GM21390 (cell line): ENCODE data around the gene CNN2.

Source experiments
- ATAC-seq: cut with Tn5 transposase; IDR thresholded peaks from one replicate; pipeline ENCODE4 v1.9.1; 2021; ENCODE audit not compliant: unreplicated experiment

Gene CNN2

DNA sequence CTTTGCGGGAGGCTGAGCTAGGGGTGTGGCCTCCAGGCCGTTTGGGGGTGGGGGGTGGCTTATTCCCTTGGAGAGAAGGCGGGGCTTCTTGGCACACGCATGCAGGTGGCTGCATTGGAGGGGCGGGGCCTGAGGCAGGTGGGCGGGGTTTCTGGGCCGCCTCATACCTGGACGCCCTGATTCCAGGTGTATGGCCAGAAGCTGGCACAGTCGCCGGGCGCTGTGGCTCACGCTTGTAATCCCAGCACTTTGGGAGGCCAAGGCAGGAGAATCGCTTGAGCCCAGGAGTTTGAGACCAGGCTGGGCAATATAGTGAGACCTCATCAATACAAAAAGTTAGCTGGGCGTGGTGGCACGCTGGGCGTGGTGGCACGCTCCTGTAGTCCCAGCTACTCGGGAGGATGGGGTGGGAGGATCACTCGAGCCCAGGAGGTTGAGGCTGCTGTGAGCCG is 21.3 kb downstream of the CNN2 start:
- ATAC-seq: no peak

DNA sequence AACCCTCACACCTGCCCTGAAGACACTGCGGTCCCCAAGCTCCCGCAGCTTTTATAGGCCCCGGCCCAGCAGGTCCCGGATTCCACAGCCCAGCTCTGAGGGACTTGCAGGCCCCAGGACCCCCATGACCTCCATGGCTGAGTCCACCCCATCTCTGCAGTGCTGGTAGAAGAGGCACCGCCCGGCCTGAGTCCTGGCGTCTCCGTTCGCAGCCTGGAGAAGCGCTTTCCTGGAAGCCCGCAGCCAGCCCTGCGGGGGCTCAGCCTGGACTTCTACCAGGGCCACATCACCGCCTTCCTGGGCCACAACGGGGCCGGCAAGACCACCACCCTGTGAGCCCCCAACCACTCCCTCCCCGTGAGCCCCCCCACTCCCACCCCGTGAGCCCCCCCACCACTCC is 22.7 kb downstream of the CNN2 start:
- ATAC-seq: no peak

DNA sequence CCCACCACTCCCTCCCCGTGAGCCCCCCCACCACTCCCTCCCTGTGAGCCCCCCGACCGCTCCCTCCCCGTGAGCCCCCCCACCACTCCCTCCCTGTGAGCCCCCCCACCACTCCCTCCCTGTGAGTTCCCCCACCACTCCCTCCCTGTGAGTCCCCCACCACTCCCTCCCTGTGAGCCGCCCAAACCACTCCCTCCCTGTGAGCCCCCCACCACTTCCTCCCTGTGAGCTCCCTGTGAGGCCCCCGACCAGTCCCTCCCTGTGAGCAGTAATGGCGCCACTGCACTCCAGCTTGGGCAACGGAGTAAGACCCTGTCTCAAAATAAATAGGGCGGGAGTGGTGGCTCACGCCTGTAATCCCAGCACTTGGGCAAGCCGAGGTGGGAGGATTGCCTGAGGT is 23.4 kb downstream of the CNN2 start:
- ATAC-seq: no peak

DNA sequence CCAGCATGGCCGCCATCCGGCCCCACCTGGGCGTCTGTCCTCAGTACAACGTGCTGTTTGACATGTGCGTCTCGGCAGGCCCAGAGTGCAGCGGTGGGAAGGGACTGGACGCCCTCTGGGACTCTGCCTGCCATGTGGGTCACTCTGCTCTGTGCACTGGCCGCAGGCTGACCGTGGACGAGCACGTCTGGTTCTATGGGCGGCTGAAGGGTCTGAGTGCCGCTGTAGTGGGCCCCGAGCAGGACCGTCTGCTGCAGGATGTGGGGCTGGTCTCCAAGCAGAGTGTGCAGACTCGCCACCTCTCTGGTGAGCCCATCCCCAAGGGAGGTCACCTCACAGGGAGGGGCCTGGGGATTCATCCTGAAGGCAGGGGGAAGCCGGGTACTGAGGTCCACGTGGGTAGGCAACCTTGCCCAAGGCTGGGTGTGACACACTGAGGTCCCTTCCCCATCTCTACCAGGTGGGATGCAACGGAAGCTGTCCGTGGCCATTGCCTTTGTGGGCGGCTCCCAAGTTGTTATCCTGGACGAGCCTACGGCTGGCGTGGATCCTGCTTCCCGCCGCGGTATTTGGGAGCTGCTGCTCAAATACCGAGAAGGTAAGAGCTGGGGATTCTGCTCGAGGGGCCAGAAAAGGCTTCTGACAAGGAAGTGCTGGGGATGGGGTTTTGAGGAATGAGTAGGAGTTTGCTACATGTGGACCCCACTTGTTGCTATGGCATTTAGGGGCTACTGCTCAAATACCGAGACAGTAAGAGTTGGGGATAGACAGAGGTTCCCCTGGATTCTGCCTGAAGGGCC is 24.8 kb downstream of the CNN2 start:
- ATAC-seq: no peak

DNA sequence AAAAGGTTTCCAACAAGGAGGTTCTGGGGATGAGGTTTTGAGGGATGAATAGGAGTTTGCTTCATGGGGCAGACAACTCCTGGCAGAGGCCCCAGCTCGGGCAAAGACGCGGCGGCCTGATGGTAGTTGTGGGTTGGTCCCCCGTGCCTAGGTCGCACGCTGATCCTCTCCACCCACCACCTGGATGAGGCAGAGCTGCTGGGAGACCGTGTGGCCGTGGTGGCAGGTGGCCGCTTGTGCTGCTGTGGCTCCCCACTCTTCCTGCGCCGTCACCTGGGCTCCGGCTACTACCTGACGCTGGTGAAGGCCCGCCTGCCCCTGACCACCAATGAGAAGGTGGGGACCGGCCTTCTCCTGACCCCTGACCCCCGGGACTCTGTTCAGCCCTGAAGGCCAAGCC is 25.4 kb downstream of the CNN2 start:
- ATAC-seq: no peak

DNA sequence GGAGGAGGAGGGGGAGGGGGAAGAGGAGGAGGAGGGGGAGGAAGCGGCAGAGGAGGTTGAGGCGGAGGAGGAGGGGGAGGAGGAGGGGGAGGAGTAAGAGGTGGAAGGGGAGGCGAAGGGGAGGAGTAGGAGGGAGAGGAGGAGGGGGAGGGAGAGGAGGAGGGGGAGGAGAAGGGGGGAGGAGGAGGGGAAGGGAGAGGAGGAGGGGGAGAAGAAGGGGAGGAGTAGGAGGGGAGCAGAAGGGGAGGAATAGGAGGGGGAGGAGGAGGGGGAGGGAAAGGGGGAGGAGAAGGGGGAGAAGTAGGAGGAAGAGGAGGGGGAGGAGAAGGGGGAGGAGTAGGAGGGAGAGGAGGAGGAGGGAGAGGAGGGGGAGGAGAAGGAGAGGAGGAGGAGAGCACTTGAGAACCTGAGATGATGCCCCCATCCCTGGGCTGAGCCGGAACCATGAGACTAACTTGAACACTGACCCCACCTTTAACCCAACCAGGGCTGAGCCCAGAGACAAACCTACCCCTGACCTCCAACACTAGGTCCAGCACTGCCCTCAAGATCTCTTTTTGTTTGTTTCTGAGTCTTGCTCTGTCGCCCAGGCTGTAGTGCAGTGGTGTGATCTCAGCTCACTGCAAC is 26.1 kb downstream of the CNN2 start:
- no peak for ATAC-seq

DNA sequence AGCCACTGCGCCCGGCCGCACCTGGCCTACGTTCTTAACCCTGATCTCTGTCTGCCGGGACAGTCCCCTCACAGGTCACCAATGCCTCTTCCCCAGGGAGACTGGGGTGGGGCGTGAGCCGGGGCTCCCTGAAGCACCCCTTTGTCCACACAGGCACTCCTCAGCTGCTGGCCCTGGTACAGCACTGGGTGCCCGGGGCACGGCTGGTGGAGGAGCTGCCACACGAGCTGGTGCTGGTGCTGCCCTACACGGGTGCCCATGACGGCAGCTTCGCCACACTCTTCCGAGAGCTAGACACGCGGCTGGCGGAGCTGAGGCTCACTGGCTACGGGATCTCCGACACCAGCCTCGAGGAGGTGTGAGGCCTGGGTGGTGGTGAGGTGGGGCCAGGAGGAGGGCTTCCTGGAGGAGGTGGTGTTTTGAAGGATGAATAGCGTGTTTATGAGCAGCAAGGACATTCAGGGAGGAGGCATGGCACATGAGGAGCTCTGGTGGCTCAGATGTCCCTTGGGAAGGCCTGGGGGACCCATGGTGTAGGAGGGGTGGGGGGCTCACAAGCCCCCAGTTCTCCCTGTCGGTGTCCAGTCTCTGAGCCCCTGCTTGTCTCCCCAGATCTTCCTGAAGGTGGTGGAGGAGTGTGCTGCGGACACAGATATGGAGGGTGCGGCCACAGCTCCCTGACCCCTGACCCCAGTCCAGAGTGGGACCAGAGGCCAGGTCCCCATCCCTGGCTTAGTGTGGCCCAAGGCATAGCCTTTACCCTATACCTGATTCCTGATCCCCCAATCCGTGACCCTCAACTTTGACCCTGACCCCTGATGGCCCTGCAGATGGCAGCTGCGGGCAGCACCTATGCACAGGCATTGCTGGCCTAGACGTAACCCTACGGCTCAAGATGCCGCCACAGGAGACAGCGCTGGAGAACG is 27.0 kb downstream of the CNN2 start:
- ATAC-seq: no peak

DNA sequence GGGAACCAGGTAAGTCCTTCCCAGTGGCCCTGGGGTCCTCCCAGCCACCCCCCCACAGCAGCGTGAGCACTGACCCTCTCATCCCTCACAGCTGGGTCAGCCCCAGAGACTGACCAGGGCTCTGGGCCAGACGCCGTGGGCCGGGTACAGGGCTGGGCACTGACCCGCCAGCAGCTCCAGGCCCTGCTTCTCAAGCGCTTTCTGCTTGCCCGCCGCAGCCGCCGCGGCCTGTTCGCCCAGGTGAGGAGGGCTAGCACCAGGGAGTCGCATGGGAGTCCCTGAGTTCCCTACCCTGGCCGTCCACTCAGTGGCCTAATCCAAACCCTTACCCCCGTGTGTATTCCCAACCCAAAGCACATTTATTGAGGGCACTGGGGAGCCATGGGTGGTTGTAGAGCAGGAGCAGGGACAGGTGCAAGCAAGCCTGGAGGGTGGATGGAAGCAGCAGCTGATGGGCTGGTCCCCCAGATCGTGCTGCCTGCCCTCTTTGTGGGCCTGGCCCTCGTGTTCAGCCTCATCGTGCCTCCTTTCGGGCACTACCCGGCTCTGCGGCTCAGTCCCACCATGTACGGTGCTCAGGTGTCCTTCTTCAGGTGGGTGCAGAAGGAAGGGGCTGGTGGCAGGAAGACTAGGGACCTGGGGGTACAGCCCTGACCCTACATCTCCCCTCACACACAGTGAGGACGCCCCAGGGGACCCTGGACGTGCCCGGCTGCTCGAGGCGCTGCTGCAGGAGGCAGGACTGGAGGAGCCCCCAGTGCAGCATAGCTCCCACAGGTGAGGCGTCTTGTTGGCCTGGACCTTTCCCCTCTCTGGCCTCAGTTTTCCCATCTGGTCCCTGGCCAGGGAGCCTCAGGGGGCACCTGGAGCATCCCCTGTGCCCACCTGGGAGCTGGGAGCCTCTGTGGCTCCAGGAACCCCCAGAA is 28.0 kb downstream of the CNN2 start:
- ATAC-seq: no peak

DNA sequence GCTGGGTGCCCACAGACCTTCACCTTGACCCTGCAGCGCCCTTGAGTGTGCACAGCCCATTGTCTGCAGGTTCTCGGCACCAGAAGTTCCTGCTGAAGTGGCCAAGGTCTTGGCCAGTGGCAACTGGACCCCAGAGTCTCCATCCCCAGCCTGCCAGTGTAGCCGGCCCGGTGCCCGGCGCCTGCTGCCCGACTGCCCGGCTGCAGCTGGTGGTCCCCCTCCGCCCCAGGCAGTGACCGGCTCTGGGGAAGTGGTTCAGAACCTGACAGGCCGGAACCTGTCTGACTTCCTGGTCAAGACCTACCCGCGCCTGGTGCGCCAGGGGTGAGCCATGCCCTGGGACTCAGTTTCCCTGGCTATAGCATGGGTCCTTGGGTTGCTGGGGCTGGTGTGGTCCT is 28.6 kb downstream of the CNN2 start:
- no peak for ATAC-seq

DNA sequence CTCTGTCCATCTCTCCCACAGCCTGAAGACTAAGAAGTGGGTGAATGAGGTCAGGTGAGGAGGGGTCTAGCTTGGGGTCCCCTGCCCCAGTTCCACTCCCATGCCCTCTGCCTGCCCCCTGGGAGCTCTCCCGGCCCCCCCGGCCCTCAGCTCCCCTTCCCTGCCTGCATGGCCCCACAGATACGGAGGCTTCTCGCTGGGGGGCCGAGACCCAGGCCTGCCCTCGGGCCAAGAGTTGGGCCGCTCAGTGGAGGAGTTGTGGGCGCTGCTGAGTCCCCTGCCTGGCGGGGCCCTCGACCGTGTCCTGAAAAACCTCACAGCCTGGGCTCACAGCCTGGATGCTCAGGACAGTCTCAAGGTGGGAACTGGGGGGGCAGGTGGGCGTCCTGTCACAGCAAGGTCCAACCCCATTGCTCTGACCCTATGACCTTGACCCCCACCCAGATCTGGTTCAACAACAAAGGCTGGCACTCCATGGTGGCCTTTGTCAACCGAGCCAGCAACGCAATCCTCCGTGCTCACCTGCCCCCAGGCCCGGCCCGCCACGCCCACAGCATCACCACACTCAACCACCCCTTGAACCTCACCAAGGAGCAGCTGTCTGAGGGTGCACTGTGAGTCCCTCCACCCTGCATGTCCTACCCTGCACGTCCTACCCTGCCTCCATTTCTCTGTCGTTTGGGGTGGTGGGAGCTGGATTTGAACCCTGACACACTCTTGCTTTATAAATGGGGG is 29.6 kb downstream of the CNN2 start:
- ATAC-seq: no peak

DNA sequence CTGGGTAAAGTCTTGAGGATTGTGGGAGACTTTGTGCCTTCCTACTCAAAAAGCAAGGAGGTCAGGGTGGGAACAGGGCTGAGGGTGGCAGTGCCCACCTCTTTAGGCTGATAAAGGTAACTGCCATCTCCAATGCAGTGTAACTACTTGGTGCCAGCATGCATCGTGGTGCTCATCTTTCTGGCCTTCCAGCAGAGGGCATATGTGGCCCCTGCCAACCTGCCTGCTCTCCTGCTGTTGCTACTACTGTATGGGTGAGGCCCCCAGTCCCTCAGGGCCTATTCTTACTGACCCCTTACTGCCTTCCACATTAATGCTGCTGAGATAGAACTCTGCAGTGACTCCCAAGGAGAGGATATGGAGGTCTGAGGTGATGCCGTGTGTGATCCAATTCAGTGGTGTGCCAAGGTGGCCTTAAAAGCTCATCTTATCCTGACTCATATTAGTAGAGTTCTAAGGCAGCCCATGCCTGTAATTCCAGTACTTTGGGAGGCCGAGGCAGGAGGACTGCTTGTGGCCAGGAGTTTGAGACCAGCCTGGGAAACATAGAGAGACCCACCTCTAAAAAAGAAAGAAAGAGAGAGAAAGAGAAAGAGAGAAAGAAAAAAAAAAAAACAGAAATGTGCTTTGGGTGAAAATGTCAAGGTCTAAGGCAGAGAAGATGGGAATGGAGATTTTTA is 30.9 kb downstream of the CNN2 start:
- ATAC-seq: no peak

DNA sequence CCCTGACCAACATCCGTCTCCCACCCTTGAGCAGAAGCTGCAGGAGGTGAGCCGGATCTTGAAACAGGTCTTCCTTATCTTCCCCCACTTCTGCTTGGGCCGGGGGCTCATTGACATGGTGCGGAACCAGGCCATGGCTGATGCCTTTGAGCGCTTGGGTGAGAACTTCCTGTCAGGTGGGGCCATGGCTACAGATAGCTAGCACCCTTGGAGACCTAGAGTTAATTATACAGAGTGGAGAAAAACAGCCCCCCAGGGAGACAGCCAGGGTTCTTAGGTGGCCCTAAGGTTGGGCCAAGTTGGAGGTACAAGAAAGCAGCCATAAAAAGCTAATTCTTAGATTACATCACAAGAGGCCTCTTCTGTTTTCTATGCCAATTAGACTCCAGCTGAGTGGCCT is 31.7 kb downstream of the CNN2 start:
- ATAC-seq: no peak

DNA sequence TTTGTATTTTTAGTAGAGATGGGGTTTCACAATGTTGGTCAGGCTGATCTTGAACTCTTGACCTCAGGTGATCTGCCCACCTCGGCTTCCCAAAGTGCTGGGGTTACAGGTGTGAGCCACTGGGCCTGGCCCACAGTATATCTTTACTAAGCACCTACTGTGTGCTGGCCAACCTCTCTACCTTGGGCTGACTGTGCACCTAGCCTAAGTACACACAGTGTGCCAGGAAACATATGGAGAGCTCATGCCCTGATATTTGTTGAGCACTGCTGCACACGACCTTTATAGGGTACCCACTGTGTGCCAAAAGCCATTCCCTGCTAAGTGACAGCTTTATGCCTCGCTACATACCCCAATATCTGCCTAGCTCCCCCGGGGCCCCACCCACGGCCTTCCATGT is 34.3 kb downstream of the CNN2 start:
- no peak for ATAC-seq

DNA sequence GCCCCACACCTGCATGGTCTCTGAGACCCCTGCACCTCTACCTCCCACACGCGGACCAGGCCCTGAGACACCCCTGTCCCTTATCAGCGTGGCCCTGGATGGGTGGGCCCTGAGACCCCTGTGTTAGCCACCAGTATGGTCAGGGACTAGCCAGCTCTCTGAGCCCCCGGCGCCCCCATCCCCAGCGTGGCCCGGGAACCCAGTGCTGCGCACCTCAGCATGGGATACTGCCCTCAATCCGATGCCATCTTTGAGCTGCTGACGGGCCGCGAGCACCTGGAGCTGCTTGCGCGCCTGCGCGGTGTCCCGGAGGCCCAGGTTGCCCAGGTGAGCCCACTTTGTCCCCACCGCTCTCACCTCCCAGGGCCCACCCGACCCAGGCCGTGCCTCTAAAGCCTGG is 35.6 kb downstream of the CNN2 start:
- no peak for ATAC-seq

DNA sequence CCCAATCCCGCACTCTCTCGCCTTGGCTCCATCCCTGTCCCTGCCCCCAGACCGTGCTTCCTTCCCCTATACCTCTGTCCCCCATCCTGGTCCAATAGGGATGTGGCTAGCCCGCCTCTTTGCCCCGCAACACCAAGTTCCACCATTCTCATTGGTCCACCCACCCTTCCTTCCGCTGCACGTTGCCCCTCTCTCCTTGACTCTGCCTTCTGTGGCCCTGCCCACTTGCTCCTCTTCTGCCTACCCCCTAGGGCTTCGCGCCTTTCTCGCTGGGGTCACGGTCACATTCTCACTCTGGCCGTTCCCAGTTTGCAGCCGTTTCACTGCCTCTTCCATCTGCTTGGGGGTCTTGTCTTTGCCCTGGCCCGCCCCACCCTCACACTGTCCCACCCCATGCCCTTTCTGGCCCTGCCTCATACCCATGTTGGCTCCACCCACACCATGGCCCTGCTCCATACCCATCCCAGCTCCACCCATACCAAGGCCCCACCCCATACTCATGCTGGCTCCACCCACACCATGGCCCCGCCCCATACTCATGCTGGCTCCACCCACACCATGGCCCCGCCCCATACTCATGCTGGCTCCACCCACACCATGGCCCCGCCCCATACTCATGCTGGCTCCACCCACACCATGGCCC is 36.1 kb downstream of the CNN2 start:
- ATAC-seq: no peak

DNA sequence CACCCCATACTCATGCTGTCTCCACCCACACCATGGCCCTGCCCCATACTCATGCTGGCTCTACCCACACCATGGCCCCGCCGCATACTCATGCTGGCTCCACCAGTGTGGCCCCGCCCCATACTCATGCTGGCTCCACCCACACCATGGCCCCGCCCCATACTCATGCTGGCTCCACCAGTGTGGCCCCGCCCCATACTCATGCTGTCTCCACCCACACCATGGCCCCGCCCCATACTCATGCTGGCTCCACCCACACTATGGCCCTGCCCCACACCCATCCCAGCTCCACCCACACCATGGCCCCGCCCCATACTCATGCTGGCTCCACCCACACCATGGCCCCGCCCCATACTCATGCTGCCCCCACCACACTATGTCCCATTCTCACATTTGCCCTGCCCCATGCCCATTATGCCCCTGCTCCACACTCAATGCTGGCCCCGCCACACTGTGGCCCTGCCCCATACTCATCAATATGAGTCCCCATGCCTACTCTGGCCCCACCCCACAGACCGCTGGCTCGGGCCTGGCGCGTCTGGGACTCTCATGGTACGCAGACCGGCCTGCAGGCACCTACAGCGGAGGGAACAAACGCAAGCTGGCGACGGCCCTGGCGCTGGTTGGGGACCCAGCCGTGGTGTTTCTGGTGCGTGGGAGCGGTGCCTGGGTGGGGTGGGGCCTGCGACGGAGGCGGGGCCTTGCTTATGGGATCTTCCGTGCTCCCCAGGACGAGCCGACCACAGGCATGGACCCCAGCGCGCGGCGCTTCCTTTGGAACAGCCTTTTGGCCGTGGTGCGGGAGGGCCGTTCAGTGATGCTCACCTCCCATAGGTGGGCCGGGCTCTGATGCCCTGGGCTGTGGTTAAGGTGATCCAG is 36.9 kb downstream of the CNN2 start:
- ATAC-seq: no peak

DNA sequence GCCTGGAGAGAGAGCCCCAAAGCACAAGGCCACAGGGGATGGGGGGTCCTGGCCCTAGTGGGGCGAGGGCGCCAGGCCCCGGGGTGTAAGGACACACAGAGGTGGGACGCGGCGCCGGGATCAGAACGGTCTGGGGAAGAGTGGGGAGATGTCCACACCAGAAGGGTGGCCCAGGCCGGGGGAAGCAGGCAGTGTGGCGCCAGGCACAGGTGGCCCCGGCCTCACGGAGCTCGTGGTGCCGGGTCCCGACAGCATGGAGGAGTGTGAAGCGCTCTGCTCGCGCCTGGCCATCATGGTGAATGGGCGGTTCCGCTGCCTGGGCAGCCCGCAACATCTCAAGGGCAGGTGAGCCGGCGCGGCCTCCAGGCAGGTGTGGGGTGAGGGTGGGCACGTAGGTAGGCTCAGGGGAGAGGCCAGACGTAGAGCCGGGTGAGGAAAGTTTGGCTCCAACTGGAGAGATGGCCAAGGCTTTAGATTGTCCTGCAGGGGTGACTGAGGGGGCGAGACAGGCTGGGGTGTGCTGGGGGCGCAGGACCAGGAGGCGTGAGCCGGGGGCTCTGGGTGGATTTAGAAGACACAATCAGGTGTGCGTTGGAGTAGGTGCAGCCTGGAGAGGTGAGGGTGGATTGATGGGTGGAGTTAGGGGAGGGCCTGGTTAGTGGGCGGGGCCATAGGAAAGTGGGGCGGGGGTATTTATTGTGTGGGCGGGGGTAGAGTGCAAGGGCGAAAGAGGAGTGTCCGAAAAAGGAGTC is 37.7 kb downstream of the CNN2 start:
- ATAC-seq: no peak
